GM21737 (cell line): ENCODE measurements around the gene PRUNE1.

Experiments
- ATAC-seq: cut with Tn5 transposase; IDR thresholded peaks from one replicate; pipeline ENCODE4 v1.9.1; 2021; ENCODE audit warnings: mild to moderate bottlenecking, moderate library complexity; ENCODE audit not compliant: unreplicated experiment

The PRUNE1 gene

DNA sequence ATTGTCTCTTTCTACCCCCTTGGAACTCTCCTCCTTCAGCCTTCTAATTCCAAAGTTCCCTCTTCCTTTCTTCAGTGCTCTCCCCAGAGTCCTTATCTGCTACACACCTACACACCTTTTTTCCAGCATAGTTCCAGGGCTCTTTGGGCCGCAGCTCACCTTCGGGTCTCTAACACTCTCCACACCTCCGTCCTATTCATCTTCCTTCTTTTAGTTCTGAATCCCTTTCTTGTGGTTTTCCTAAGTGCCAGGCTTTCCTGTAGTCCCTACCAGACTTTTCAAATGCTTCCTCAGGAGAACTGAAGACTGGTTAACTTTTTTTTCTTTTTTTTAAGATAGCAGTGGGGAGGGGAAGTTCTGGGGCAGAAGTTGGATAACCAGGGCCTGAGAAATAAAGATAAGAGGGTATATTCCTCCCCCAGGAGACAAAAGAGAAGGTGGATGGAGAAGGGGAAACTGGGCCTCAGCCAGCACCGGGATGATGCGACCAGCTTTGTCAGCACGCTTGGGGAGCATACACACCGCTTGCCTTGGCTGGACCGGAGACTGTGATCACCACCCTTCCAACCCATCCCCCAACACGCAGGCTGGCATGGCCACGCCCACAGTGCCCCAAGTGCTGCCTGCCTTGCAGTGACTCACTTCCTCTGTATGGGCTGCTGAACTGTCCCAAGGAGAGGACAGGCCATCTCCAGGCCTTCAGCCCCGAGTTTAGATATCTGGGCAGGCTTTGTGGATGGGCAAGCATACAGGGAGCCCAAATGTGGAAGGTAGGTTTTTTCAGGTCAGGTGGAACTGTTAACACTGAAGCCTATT, 31.2 kb upstream of the PRUNE1 start:
- no peak for ATAC-seq

DNA sequence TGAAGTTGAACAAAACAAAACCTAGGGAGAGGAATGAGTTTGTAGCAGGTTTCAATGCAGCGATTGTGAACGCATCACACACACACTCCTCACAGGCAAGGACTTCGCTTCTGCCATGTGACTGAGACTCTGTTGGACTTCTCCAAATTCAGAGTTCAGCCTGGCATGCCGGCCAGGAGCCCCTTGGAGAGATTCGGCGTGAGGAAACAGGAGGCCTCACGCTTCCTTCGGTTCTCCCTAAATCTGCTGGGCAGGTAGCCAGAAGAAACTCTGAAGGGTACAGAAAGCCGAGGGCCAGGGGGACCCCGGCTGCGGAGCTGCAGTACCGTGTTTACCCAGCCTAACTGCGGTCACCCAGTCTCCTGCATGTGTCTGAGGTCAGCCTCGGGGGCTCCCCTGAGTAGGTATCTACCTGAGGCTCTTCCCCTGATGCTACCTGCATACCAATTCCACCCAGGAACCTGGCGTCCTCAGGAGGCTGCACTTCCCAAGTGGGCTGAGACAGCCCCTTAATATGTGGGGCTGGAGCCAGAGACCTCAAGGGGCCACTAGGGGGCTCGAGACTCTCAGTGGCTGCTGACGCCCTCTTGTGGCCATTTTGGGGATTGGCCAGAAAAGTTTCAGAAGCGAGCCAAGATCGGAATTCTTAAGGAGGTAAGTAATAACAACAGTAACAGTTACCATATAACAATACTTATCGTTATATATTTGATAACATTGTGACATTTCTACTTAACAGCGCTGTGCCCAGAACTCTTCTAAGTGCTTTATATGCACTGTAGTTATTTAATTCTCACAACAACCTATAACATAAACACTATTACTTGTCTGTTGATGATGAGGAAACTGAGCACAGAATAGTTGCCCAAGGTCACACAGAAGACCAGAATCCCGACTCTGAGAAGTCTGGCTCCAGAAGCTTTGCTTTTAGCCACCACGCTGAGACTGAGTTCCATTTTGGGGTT, 28.9 kb upstream of the PRUNE1 start:
- ATAC-seq: no peak

DNA sequence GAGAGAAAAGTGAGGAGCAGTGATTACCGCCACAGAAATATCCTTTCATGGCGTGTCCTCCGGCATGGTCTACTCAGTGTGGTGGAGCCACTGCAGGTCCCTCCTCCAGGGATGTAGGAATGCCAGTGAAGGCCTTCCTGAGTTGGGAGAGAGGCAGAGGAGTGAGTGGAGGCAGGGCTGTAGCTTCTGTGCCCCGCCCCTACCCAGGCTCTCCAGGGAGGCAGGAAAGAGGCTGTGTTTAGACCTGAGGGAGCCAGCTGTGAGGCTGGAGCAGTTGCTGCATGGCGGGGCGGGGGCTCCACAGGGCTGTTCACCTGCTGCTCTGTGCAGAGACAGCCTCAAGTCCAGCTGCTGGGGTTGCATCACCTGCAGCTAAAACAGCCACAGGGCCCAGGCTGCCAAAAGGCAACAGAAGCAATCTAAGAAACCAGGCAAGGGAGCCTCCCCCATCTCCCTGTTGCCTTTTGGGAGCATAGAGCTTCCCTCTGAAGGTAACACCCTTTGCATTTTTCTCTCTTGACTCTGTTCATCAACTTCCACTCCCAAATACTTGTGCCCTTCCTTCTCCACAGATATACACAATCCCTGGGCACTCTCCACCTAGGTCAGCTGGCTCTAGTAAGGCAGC, 27.0 kb upstream of the PRUNE1 start:
- no peak for ATAC-seq

DNA sequence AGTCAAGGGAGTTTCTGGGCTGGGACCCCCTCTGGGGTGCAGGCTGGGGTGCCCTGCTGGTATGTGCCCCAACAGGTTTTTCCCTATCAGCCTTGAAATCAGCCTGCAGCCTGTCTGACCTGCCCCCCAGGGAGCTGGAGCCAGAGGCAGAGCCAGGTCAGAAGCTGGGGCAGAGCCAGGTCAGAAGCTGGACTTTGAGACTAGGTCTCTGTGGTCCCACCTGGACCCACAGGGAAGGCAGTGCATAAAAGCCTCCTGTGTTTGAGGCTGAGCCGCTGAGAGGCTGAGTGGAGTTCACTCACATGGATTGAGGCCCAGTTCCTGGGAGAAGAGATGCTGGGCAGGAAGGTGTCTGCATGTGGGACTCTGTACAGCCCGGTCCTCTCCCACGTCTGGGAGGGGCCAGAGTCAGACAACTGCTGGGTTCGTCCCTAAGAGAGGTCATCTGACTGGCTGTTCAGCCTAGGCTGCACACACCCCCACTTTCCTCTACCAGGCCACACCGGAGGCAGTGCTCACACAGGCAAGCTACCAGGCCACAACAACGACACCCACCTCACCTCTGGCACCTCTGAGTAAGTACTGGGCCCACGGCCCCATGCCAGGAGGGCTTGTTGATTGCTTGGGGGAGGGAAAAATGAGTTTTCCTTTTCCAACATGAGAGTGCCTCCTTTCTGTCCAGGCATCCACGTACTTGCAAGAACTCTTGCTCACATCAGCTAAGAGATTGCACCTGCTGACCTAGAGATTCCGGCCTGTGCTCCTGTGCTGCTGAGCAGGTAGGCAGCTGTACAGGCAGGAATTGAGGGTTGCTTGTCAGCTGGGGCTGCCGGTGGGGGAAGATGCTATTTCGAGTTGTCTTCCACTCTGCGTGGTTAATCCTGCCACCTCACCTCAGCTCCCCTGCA, 26.2 kb upstream of the PRUNE1 start, which contains the start of gene ANXA9:
TSS of gene ANXA9 (plus strand) at position 488 of the 908 bp plus-strand sequence. CDS start 814 bp downstream, outside the sequence.
- no peak for ATAC-seq

- ATAC-seq: no peak
These were observed 22.9 kb upstream of the PRUNE1 start for GRCh38 chr1:150985179-150985825.

DNA sequence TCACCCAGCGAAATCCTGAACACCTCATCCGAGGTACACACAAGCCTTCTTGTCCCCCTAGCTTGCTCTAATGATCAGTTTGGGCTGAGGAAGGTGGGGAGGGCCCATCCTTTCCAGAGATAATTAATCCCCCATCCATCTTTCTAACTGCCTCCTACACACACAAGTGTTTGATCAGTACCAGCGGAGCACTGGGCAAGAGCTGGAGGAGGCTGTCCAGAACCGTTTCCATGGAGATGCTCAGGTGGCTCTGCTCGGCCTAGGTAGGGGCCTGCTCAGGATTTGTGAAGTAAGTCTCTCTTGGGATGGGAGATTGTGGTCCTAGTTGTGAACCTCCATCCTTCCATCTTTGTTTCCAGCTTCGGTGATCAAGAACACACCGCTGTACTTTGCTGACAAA, 20.3 kb upstream of the PRUNE1 start:
- no peak for ATAC-seq

DNA sequence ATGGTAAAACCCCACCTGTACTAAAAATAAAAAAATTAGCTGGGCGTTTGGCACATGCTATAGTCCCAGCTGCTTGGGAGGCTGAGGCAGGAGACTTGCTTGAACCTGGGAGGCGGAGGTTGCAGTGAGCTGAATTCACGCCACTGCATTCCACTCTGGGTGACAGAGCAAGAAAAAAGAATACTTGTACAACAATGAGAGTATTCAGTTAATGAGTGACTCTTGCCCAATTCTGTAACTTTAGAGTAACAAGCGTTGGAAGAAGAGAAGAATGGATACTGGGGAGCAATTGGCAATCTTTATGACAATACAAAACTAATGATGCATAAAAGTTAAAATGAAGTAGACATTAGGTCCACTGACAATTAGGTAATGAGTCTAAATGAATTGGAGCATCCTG, 15.6 kb upstream of the PRUNE1 start:
- no peak for ATAC-seq

DNA sequence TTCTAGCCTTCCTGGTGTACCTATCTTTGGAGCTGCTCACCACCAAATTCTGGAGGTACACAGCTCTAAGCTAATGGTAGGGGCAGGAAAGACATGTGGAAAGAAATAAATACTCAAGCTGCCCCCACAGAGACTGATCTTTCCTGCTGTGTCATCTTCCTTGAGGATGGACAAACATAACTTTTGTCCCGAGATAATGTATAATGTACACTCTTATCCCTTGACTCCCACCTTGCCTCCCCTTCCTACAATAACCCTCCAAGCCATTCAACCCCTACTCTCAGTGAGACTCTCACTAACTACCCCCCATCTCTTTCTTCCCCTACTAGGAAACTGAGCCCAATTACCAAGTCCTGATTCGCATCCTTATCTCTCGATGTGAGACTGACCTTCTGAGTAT, 14.0 kb upstream of the PRUNE1 start:
- ATAC-seq: no peak

GRCh38 chr1:150995460-150995859, 12.8 kb upstream of the PRUNE1 start:
- ATAC-seq: no peak

GRCh38 chr1:150995896-150996295, 12.4 kb upstream of the PRUNE1 start:
- no peak for ATAC-seq

- no peak for ATAC-seq
These were observed 10.9 kb upstream of the PRUNE1 start for GRCh38 chr1:150997126-150997872.

GRCh38 chr1:150997949-150998348, 10.3 kb upstream of the PRUNE1 start:
- no peak for ATAC-seq

GRCh38 chr1:150999051-150999674, 9.1 kb upstream of the PRUNE1 start:
- ATAC-seq: no peak

DNA sequence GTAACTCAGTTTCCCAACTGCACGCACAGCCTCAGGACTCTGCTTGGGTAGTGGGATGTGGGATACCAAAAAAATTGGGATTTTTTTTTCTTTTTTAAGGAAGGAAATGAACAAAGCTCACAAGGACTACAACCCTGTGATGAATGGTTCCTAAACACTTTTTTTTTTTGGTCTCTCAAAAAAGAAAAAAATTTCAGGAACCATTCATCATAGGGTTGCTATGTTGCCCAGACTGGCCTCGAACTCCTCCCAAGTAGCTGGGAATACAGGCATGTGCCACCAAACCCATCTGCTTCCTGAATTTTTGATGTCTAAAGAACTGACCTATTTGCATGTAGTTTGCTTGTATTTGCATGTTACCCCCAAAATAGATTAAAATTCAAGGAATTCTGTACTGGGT, 8.3 kb upstream of the PRUNE1 start:
- ATAC-seq: no peak

GRCh38 chr1:151000408-151000807, 7.8 kb upstream of the PRUNE1 start:
- no peak for ATAC-seq

GRCh38 chr1:151001602-151002001, 6.6 kb upstream of the PRUNE1 start:
- ATAC-seq: no peak

DNA sequence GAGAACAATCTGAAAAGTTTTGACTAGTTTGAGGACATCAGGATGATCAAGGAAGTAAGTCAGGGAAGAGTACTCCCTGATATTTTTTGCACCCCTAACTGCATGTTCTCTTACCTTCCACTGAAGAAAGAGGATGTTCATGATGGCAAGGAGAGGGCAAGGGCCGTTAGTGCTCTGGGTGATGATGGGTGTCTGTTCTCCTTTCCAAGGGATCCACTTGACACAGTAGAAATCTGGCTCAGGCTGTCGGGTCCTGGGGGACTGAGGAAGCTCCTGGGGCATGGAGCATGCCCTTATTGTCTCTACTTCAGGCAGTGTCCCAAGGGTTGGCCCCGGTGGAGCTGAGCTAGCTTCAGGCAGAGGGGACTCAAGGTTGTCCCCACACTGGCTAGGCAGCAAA, 6.2 kb upstream of the PRUNE1 start:
- no peak for ATAC-seq

- ATAC-seq: no peak
These were observed 5.6 kb upstream of the PRUNE1 start for GRCh38 chr1:151002611-151003010.

GRCh38 chr1:151003180-151003579, 5.1 kb upstream of the PRUNE1 start:
- no peak for ATAC-seq
